ENCODE data around the gene SSBP3.
"Not testable (repeated sequence)": the region's sequence is repeated elsewhere in the genome, so short reads cannot be mapped to it uniquely, and the experiment has no call there.

The SSBP3 gene

GRCh38 chr1:54348700-54349021 is 57.5 kb downstream of the SSBP3 start:
- FAIRE-seq (no peak), DNase-seq (ENCODE audit: insufficient read length, low spot score) (no peak)
- TF ChIP-seq CTCF (IDR thresholded peaks at IDR 0.05; ENCODE audit: insufficient read depth, missing control alignments), result no peak

- no peak for TF ChIP-seq CTCF (IDR thresholded peaks at IDR 0.05; ENCODE audit: insufficient read depth, missing control alignments)
- FAIRE-seq, result no peak
- no peak for DNase-seq (ENCODE audit: insufficient read length, low spot score)
These were observed 58.1 kb downstream of the SSBP3 start for GRCh38 chr1:54347955-54348699.

GRCh38 chr1:54347261-54347954 is 58.8 kb downstream of the SSBP3 start:
- FAIRE-seq, result no peak

GRCh38 chr1:54345548-54345947 is 60.6 kb downstream of the SSBP3 start:
- not testable (repeated sequence) for DNase-seq (ENCODE audit: insufficient read length, low spot score); FAIRE-seq

More at GRCh38 chr1:54347261-54347954, 58.8 kb downstream of the SSBP3 start:
- TF ChIP-seq CTCF (IDR thresholded peaks at IDR 0.05; ENCODE audit: insufficient read depth, missing control alignments), result no peak
- no peak for DNase-seq (ENCODE audit: insufficient read length, low spot score)

GRCh38 chr1:54345116-54345515 is 61.1 kb downstream of the SSBP3 start:
- no peak for TF ChIP-seq CTCF (IDR thresholded peaks at IDR 0.05; ENCODE audit: insufficient read depth, missing control alignments)
- FAIRE-seq (no peak), DNase-seq (ENCODE audit: insufficient read length, low spot score) (no peak)

GRCh38 chr1:54342742-54343687 is 63.2 kb downstream of the SSBP3 start:
- FAIRE-seq (no peak), DNase-seq (ENCODE audit: insufficient read length, low spot score) (no peak)

More at GRCh38 chr1:54342742-54343687, 63.2 kb downstream of the SSBP3 start:
- no peak for TF ChIP-seq CTCF (IDR thresholded peaks at IDR 0.05; ENCODE audit: insufficient read depth, missing control alignments)

Measured in D721Med (cell line).